Left lung (tissue), 10 donors: Measurements from ENCODE around the gene N4BP2L1. TPM values are rescaled to one million over a fixed set of nuclear protein-coding genes. Genes with fewer than 3 reads are reported as not detected.

Experiments
- ATAC-seq: fragments of 200-7000 bp; cut with Tn5 transposase; one replicate; pipeline ENCODE4 v1.9.1; 2020; ENCODE audit warnings: moderate library complexity
- DNase-seq, 4 donors: peaks; one replicate each; pipeline ENCODE4 v3.0.0-alpha.2; 2013 to 2020
- H3K27ac ChIP-seq, 2 donors: fragments of 200-600 bp; sonication (generic) in 1 of 2; one replicate each; pipeline versions ENCODE4 v1.5.0 to v1.8.0; 2020 to 2021
- H3K27me3 ChIP-seq, 2 donors: fragments of 200-600 bp; sonication (generic) in 1 of 2; one replicate each; pipeline versions ENCODE4 v1.5.0 to v1.8.0; 2020 to 2021
- H3K36me3 ChIP-seq, 2 donors: fragments of 200-600 bp; sonication (generic) in 1 of 2; one replicate each; pipeline versions ENCODE4 v1.5.0 to v1.8.0; 2020 to 2021
- H3K4me1 ChIP-seq, 2 donors: fragments of 200-600 bp; one replicate each; pipeline ENCODE4 v1.8.0; 2021
- H3K4me3 ChIP-seq, 2 donors: fragments of 200-600 bp; sonication (generic) in 1 of 2; one replicate each; pipeline versions ENCODE4 v1.5.0 to v1.8.0; 2020 to 2021; ENCODE audit warnings: mild to moderate bottlenecking in 1 of 2
- H3K9me3 ChIP-seq, 2 donors: fragments of 200-600 bp; sonication (generic) in 1 of 2; one replicate each; pipeline versions ENCODE4 v1.5.0 to v1.8.0; 2020 to 2021
- intact Hi-C, 2 donors: fragments of 100-400 bp; cut with DNase I; formaldehyde crosslinking; loops; one replicate each; pipeline versions ENCODE4 v1.11.2 to v1.14.2; 2022
- polyA plus RNA-seq, 6 donors: library from polyadenylated mRNA; unstranded; fragments of 120-200 nt; gene quantifications; one replicate each; pipeline ENCODE4 v1.2.1, GENCODE V29; 2013; ENCODE audit not compliant: insufficient read length in 6 of 6
- total RNA-seq, 2 donors: library from RNA; stranded (reverse); fragmentation: NEBNext Ultra II Directional; extraction: Animal tissue kit (Norgen Biotek cat#: 25700); gene quantifications; one replicate each; pipeline ENCODE4 v1.2.1, GENCODE V29; 2021
- TF ChIP-seq, protein P1 (sequence below), 2 donors: fragments of 200-600 bp; sonication (generic) in 1 of 2; IDR thresholded peaks; one replicate each; pipeline versions ENCODE4 v1.5.0 to v1.8.0; 2021; ENCODE audit warnings: antibody characterized with exemption in 2 of 2
- donor health status: DM: no; HTN: yes; CAD: no.
- donor health status: DM: no; HTN: no; CAD: no.

Gene N4BP2L1
- total and polyA plus RNA-seq, 8 donors, result 12.4 to 52.0 (median 35.6) TPM

DNA sequence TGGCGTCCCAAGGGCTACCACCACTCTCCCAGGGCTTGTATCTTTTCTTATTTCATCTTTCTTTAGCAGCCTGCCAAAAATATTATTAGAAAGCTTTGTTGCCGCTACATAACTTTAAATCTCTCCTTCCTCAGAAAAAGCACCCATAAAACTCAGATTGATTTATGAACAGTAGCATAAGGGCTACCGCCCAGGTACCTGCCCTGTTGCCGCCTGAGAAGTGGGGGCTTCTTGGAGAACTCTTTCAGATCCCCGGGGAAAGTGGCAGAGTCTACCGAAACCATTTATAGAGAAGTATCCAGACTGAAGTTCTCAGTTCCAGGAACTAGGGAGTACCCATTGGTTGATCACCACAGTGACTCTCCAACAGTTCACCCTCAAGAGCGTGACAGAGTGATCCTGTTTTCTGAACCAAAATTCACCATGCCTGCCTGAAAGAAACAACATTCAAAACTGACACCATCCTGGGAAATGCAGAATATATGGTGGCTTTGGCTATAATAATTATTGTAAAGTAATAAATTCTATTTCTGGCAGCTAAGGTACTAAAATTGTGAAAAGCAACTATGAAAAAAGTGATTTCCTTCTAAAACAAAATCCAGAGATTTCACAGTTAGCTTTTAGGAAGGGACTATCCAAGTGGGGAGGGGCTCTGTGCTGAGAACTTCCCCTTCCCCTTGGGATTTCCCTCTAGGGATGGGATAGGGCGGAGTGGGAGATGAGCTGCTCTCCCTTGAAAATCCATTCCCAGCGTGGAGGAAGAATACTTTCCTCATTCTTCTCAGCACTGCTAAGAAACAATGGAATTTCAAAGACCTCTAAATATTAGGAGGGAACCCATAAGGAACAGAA is 877 bp upstream of the N4BP2L1 start:
- Histone ChIP-seq H3K27ac (peak overlapping the region; percentile 84 to 92), H3K4me1 (peaks cover 4 to 55% of the 10 kb centered on the region in 2 donors), H3K36me3 (peaks cover 0 to 4% of the 10 kb centered on the region in 2 donors), H3K9me3 (no peaks in the 10 kb centered on the region), H3K27me3 (no peaks in the 10 kb centered on the region), H3K4me3 (peak overlapping the region; percentile 76 to 83)
- TF ChIP-seq, protein P1, sequence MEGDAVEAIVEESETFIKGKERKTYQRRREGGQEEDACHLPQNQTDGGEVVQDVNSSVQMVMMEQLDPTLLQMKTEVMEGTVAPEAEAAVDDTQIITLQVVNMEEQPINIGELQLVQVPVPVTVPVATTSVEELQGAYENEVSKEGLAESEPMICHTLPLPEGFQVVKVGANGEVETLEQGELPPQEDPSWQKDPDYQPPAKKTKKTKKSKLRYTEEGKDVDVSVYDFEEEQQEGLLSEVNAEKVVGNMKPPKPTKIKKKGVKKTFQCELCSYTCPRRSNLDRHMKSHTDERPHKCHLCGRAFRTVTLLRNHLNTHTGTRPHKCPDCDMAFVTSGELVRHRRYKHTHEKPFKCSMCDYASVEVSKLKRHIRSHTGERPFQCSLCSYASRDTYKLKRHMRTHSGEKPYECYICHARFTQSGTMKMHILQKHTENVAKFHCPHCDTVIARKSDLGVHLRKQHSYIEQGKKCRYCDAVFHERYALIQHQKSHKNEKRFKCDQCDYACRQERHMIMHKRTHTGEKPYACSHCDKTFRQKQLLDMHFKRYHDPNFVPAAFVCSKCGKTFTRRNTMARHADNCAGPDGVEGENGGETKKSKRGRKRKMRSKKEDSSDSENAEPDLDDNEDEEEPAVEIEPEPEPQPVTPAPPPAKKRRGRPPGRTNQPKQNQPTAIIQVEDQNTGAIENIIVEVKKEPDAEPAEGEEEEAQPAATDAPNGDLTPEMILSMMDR (IDR thresholded peaks at IDR 0.05), result no peak
- DNase-seq (no peak), ATAC-seq (peak; percentile 36)
- intact Hi-C loops, result no loop called here

DNA sequence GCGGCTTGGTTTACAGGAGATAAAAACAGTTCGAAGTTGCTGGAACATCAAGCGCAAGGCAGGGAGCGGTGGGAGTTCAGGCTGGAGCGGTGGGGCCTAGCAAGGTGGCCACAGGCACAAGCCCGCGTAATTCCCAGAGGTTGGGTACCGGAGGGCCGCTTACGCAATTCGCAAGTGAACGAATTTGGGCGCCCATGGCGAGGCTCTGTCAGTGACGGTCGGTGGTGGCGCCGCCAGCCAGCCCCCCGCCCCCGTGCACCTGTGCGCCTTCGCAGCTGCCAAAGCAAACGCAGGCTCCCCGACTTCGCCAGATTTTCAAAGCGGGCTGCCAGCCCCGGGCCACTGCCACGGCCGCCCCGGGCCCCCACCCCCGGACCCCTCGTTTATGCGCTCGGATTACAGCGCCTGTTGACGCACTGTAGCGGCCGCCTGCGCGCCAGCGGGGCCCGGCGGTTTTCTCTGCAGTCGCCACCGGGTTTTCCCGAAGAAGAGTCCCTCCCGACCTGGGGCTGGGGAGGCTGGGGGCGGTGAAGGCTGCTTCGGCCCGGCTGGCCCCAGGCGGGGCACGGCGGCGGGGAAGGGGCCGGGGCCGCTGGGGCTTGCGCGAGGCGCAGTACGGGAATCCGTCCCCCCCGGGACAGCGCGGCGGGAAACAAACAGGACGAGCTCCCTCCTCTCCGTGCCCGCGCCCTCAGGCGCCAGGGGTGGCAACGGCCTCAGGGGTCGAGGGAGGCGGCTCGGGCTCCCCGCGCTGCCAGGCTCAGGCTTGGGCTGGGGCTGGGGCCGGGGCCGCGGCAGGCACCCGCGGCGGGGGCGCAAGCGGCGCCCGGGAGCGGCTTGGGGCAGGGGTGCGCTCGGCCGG is 709 bp downstream of the N4BP2L1 start:
- H3K36me3 ChIP-seq, result peaks cover 0 to 4% of the 10 kb centered on the region in 2 donors
- H3K27ac ChIP-seq, result peak overlapping the region; percentile 84 to 92
- peak in 3 of 4 donors; percentile 51 to 87 (median 56) for DNase-seq
- TF ChIP-seq, protein P1 (IDR thresholded peaks at IDR 0.05), result no peak
- peak overlapping the region; percentile 76 to 83 for H3K4me3 ChIP-seq
- intact Hi-C loops, result no loop called here
- H3K27me3 ChIP-seq, result no peaks in the 10 kb centered on the region
- H3K4me1 ChIP-seq, result peaks cover 4 to 57% of the 10 kb centered on the region in 2 donors
- peak; percentile 55 for ATAC-seq
- H3K9me3 ChIP-seq, result no peaks in the 10 kb centered on the region

DNA sequence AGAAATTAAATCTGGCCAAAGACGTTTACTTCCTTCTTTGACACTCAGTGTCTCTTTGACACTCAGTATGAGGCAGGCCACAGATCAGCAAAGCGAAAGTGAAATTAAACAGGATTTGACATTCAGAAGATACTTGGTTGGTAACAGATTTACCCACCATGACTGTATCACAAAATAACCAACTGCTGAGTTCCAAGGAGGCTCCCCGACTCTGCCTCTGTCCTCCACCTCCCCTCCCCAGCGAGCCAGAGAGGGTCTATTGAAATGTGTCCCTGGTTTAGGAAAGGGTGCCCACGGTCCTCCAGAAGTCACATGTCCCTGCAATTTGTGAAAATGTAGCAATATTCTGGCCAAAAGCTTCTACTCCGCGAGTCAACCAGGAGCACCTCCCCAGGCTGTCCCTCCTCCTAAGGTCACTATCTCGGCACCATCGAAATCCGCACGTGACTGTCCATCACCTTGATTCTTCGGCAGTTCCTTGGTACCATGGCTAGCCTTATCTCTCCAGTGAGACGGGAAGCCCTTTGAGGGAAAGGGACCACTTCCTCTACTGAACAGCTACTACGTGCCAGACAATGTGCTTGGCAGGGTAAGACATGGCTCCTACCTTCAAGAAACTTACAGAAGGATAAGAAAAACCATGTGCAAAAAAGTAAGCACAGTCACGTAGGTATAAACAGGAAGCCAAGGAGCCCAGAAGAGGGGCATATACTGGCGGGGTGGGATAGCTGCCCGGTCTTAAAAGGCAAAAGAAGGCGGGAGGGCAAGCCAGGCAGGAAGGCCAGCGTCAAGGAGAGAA is 1.5 kb downstream of the N4BP2L1 start:
- Histone ChIP-seq H3K9me3 (no peaks in the 10 kb centered on the region), H3K4me1 (peaks cover 4 to 57% of the 10 kb centered on the region in 2 donors), H3K27me3 (no peaks in the 10 kb centered on the region), H3K36me3 (no peaks in the 10 kb centered on the region), H3K4me3 (peak overlapping the region; percentile 76 to 83), H3K27ac (peak overlapping the region; percentile 84 to 92)
- TF ChIP-seq, protein P1 (IDR thresholded peaks at IDR 0.05), result no peak
- ATAC-seq (peak; percentile 43), DNase-seq (no peak)
- intact Hi-C loops, result no loop called here

DNA sequence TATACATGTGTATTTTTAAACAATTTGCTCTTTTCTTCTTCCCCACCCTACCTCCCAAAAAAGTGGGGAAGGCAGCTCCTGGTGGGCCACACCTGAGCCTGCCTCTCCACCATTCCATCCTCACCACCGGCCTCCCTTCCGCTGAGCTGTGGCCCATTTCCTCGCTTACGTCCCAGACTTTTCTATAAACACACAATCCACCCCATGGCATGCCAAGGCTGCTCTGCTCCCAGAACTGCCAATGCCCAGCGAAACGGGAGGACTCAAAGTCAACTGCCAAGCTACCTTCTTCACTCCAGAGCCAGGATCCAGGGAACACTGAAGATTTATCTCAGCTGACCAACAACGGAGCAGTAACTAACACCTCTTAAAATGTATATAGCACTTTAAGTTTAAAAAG is 2.8 kb downstream of the N4BP2L1 start:
- ATAC-seq (no peak), DNase-seq (no peak)
- H3K27ac ChIP-seq, result peak overlapping the region in 1 of 2 donors; percentile 84
- no peak overlapping the region for H3K4me3 ChIP-seq
- peaks cover 0 to 2% of the 10 kb centered on the region in 2 donors for H3K36me3 ChIP-seq
- intact Hi-C loops, result no loop called here
- TF ChIP-seq, protein P1 (IDR thresholded peaks at IDR 0.05), result no peak
- peaks cover 0 to 2% of the 10 kb centered on the region in 2 donors for H3K9me3 ChIP-seq
- H3K4me1 ChIP-seq, result peaks cover 4 to 56% of the 10 kb centered on the region in 2 donors
- H3K27me3 ChIP-seq, result no peaks in the 10 kb centered on the region
